Endothelial cell of umbilical vein (primary cell): Measurements from ENCODE around the gene NFIA. TPM values are rescaled to one million over a fixed set of nuclear protein-coding genes. Genes with fewer than 3 reads are reported as not detected.

Source experiments
- BruUV-seq: library from RNA; stranded (reverse); fragments of 400-500 nt; replicated peaks from 2 replicates; lab custom pipeline; 2021; lab: Mats Ljungman, UMichigan
- CTCF ChIA-PET: fragments of 300-600, 350-600 bp; sonication (Branson Sonifier 250); formaldehyde crosslinking; loops from one replicate; lab custom pipeline; 2021; ENCODE audit warnings: antibody characterized with exemption, inconsistent platforms; lab: Charles Lee
- POLR2A ChIA-PET: fragments of 300-600, 350-600 bp; sonication (Branson Sonifier 250); formaldehyde crosslinking; loops from one replicate; lab custom pipeline; 2021; ENCODE audit warnings: antibody characterized with exemption, inconsistent platforms; lab: Charles Lee
- DNase-seq: peaks from one replicate; pipeline ENCODE4 v3.0.0-alpha.2; 2011; ENCODE audit warnings: low read depth, low spot score
- FAIRE-seq: peaks from 2 replicates; lab custom pipeline; 2011; peaks lifted over from hg19 to GRCh38; lab: Jason Lieb, UNC
- H2AFZ ChIP-seq: 2 replicates; pipeline ENCODE4 v1.6.0; 2012; ENCODE audit warnings: low read depth, low read length, control low read depth, inconsistent platforms
- H3K27ac ChIP-seq: 2 replicates; pipeline ENCODE4 v1.5.1; 2011; ENCODE audit warnings: low read depth, mild to moderate bottlenecking, control low read depth, low read length, moderate library complexity; ENCODE audit not compliant: insufficient read depth
- H3K27me3 ChIP-seq, 2 experiments: 2 replicates each; pipeline versions ENCODE4 v1.6.0 to v1.6.1; 2011; ENCODE audit warnings: low read length in 2 of 2, mixed read lengths in 1 of 2; ENCODE audit not compliant: control insufficient read depth in 2 of 2, insufficient read depth in 2 of 2
- H3K36me3 ChIP-seq, 2 experiments: 2 replicates in 1 of 2; 3 replicates in 1 of 2; pipeline ENCODE4 v1.5.1; 2011; ENCODE audit warnings: low read length in 2 of 2, mild to moderate bottlenecking in 1 of 2, moderate library complexity in 1 of 2; ENCODE audit not compliant: control insufficient read depth in 2 of 2, insufficient read depth in 2 of 2; ENCODE audit errors: extremely low read depth in 1 of 2
- H3K4me1 ChIP-seq: 3 replicates; pipeline ENCODE4 v1.5.1; 2011; ENCODE audit warnings: mild to moderate bottlenecking, low read length; ENCODE audit not compliant: control insufficient read depth, insufficient read depth; ENCODE audit errors: extremely low read depth
- H3K4me2 ChIP-seq: 2 replicates; pipeline ENCODE4 v1.6.1; 2011; ENCODE audit warnings: low read length, control low read depth, mixed read lengths; ENCODE audit not compliant: insufficient read depth
- H3K4me3 ChIP-seq, 3 experiments: fragments of 200-600 bp in 1 of 3; sonication (generic), shearing (Covaris generic) in 1 of 3; replicated peaks in 1 of 3; 2 replicates each; pipeline ENCODE4 v1.5.1; 2011 to 2016; ENCODE audit warnings: control low read depth in 3 of 3, low read length in 3 of 3, mild to moderate bottlenecking in 2 of 3, inconsistent platforms in 1 of 3, low read depth in 1 of 3, moderate library complexity in 1 of 3; ENCODE audit not compliant: insufficient read depth in 1 of 3
- H3K79me2 ChIP-seq: 2 replicates; pipeline ENCODE4 v1.6.0; 2012; ENCODE audit warnings: low read length, inconsistent platforms; ENCODE audit not compliant: control insufficient read depth, insufficient read depth
- H3K9ac ChIP-seq: replicated peaks from 2 replicates; pipeline ENCODE3; 2011; ENCODE audit warnings: low read length, control low read depth; ENCODE audit not compliant: insufficient read depth; ENCODE audit errors: extremely low read depth
- H3K9me1 ChIP-seq: replicated peaks from 3 replicates; pipeline ENCODE4 v1.6.0; 2011; ENCODE audit warnings: mild to moderate bottlenecking, low read length; ENCODE audit not compliant: control insufficient read depth, insufficient read depth; ENCODE audit errors: extremely low read depth
- H3K9me3 ChIP-seq: replicated peaks from 2 replicates; pipeline ENCODE4 v1.5.1; 2012; ENCODE audit warnings: low read length, inconsistent platforms; ENCODE audit not compliant: control insufficient read depth, insufficient read depth
- H4K20me1 ChIP-seq: replicated peaks from 2 replicates; pipeline ENCODE3; 2011; ENCODE audit warnings: mild to moderate bottlenecking, low read length; ENCODE audit not compliant: control insufficient read depth, insufficient read depth; ENCODE audit errors: extremely low read depth
- EZH2 ChIP-seq: IDR thresholded peaks from 2 replicates; pipeline ENCODE4 v1.6.1; 2012; ENCODE audit warnings: borderline replicate concordance, low read depth, mild to moderate bottlenecking, moderate library complexity, low read length, inconsistent platforms; ENCODE audit not compliant: severe bottlenecking
- GATA2 ChIP-seq: IDR thresholded peaks from 2 replicates; pipeline ENCODE4 v1.7.0; 2011; ENCODE audit warnings: low read depth, mild to moderate bottlenecking, moderate library complexity, mixed read lengths, low read length; ENCODE audit not compliant: insufficient read length, insufficient read depth
- POLR2AphosphoS5 ChIP-seq: IDR thresholded peaks from 2 replicates; pipeline ENCODE4 v1.6.1; 2012; ENCODE audit warnings: low read depth, mild to moderate bottlenecking, control low read depth, low read length, moderate library complexity; ENCODE audit not compliant: insufficient read depth
- dilution Hi-C: fragments of 300-500 bp; cut with MboI; formaldehyde crosslinking; loops from one replicate; pipeline ENCODE4 v1.15.0; 2019; ENCODE audit warnings: low sequenced_read_pairs; ENCODE audit not compliant: extremely low pct_ligation_motif_present
- intact Hi-C: fragments of 100-400 bp; cut with micrococcal nuclease; formaldehyde crosslinking; loops from one replicate; pipeline ENCODE4 v1.10.0; 2022
- polyA plus RNA-seq, 4 experiments: library from polyadenylated mRNA; depleted of rRNA in 3 of 4; stranded (reverse) in 3 of 4; unstranded in 1 of 4; fragments of >200 nt; gene quantifications; 2 replicates each; pipeline versions ENCODE4 v1.2.1 to v1.2.3, GENCODE V29; 2011 to 2012; ENCODE audit warnings: missing spikeins in 1 of 4
- total RNA-seq: library from RNA; stranded (reverse); gene quantifications from 2 replicates; pipeline ENCODE4 v1.2.3, GENCODE V29; 2021
- TF ChIP-seq, protein P1 (sequence below), 2 donors: IDR thresholded peaks; 1 replicate in 1 of 2; 2 replicates in 1 of 2; pipeline ENCODE4 v1.5.1; 2011; ENCODE audit warnings: low read length in 2 of 2, mild to moderate bottlenecking in 2 of 2, moderate library complexity in 2 of 2, control low read depth in 1 of 2, inconsistent platforms in 1 of 2, low read depth in 1 of 2; ENCODE audit not compliant: insufficient read depth in 1 of 2; ENCODE audit errors: extremely low read depth in 1 of 2
- TF ChIP-seq, protein P2 (sequence below): IDR thresholded peaks from 2 replicates; pipeline ENCODE4 v1.6.1; 2011; ENCODE audit not compliant: insufficient read depth, insufficient read length

Gene NFIA
- total and polyA plus RNA-seq, 2 donors (not counting 3 experiments of a cell fraction or from before 2014, with no cell fraction given) = 25.5 to 47.0 TPM

DNA sequence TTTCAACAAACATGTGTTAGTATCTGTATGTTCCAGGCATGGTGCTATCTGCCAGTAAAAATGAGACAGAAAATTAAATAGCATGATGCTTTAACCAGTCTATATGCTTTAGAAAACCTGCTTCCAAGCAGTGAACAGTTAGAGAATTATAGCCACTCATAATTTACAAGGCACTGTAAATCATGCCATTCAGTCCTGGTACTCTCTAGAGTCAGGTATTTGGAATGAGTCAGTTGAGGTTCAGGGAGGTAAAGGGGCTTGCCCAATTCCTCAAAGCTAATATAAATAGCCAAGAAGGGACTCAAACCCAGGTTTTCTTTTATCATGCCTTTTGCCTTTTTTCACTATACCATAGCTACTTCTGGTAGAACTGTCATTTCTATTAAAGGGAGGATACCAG, 184.4 kb downstream of the NFIA start:
- no TSS peak for BruUV-seq
- no peaks in the 10 kb centered on the region for H3K9me1 ChIP-seq
- H3K4me2 ChIP-seq = no peak overlapping the region
- no peaks in the 10 kb centered on the region for H4K20me1 ChIP-seq
- peaks cover 14% of the 10 kb centered on the region for H3K4me1 ChIP-seq
- no peak for DNase-seq
- H2AFZ ChIP-seq = no peak overlapping the region
- peaks cover 3% of the 10 kb centered on the region for H3K79me2 ChIP-seq
- H3K9ac ChIP-seq = no peak overlapping the region
- H3K9me3 ChIP-seq = no peaks in the 10 kb centered on the region
- no peak overlapping the region for H3K27ac ChIP-seq
- intact Hi-C loops (no loop called here), dilution Hi-C loops (no loop called here)
- no peaks in the 10 kb centered on the region for H3K27me3 ChIP-seq
- no peaks in the 10 kb centered on the region for H3K36me3 ChIP-seq
- ChIA-PET CTCF (interaction anchor here (0.7 to 1.2 kb wide), 4 partner anchors 12 to 189 kb away, joined by 3 read pairs; no protein-coding TSS in a partner anchor), POLR2A (no interaction called here)
- H3K4me3 ChIP-seq = no peak overlapping the region
- TF ChIP-seq, protein P1, sequence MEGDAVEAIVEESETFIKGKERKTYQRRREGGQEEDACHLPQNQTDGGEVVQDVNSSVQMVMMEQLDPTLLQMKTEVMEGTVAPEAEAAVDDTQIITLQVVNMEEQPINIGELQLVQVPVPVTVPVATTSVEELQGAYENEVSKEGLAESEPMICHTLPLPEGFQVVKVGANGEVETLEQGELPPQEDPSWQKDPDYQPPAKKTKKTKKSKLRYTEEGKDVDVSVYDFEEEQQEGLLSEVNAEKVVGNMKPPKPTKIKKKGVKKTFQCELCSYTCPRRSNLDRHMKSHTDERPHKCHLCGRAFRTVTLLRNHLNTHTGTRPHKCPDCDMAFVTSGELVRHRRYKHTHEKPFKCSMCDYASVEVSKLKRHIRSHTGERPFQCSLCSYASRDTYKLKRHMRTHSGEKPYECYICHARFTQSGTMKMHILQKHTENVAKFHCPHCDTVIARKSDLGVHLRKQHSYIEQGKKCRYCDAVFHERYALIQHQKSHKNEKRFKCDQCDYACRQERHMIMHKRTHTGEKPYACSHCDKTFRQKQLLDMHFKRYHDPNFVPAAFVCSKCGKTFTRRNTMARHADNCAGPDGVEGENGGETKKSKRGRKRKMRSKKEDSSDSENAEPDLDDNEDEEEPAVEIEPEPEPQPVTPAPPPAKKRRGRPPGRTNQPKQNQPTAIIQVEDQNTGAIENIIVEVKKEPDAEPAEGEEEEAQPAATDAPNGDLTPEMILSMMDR (IDR thresholded peaks at IDR 0.05; ENCODE audit: extremely low read depth in 1 of 2, insufficient read depth in 1 of 2, low read depth in 1 of 2, low read length in 2 of 2) = no peak
- TF ChIP-seq GATA2 = no peak
- TF ChIP-seq, protein P2, sequence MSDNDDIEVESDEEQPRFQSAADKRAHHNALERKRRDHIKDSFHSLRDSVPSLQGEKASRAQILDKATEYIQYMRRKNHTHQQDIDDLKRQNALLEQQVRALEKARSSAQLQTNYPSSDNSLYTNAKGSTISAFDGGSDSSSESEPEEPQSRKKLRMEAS = no peak
- no peak for TF ChIP-seq EZH2
- no peak for TF ChIP-seq POLR2AphosphoS5
- FAIRE-seq = no peak
